ENCODE data around the gene SHKBP1. TPM values are rescaled to one million over a fixed set of nuclear protein-coding genes. Genes with fewer than 3 reads are reported as not detected.
"Not testable (repeated sequence)": the region's sequence is repeated elsewhere in the genome, so short reads cannot be mapped to it uniquely, and the experiment has no call there.

SHKBP1 gene
- polyA plus RNA-seq, 1 experiment, result 59.0 TPM

- Histone ChIP-seq H3K4me3 (ENCODE audit: low read depth, low read length) (no peak overlapping the region), H3K27me3 (ENCODE audit: control insufficient read depth, insufficient read depth, low read length) (no peaks in the 10 kb centered on the region), H3K36me3 (ENCODE audit: control insufficient read depth, insufficient read depth, low read length) (peaks cover 7% of the 10 kb centered on the region; the same call in 1 of the 2 replicates)
- CTCF ChIA-PET, result interaction anchor here (1.0 to 1.7 kb wide), 2 partner anchors 13 to 49 kb away, joined by 4 to 6 read pairs; no protein-coding TSS in a partner anchor
- TF ChIP-seq CTCF (IDR thresholded peaks at IDR 0.05; ENCODE audit: insufficient read depth, low read depth, low read length), result no peak
- DNase-seq (ENCODE audit: low read depth), result no peak
- POLR2A ChIA-PET, result no interaction called here
Measured at GRCh38 chr19:40589591-40590429, 13.1 kb downstream of the SHKBP1 start.

GRCh38 chr19:40590464-40591265 lies 14.0 kb downstream of the SHKBP1 start:
- POLR2A ChIA-PET, result no interaction called here
- CTCF ChIA-PET, result interaction anchor here (0.6 to 1.7 kb wide), 3 partner anchors 8 to 50 kb away, joined by 3 to 6 read pairs (median 4); no protein-coding TSS in a partner anchor
- TF ChIP-seq CTCF (IDR thresholded peaks at IDR 0.05; ENCODE audit: insufficient read depth, low read depth, low read length), result no peak
- Histone ChIP-seq H3K4me3 (ENCODE audit: low read depth, low read length) (no peak overlapping the region), H3K27me3 (ENCODE audit: control insufficient read depth, insufficient read depth, low read length) (no peaks in the 10 kb centered on the region), H3K36me3 (ENCODE audit: control insufficient read depth, insufficient read depth, low read length) (peaks cover 7% of the 10 kb centered on the region; the same call in 1 of the 2 replicates)
- no peak for DNase-seq (ENCODE audit: low read depth)

GRCh38 chr19:40591724-40592123 lies 15.1 kb downstream of the SHKBP1 start:
- DNase-seq (ENCODE audit: low read depth); POLR2A ChIA-PET; H3K27me3 ChIP-seq (ENCODE audit: control insufficient read depth, insufficient read depth, low read length); H3K4me3 ChIP-seq (ENCODE audit: low read depth, low read length); H3K36me3 ChIP-seq (ENCODE audit: control insufficient read depth, insufficient read depth, low read length): not testable (repeated sequence)
- CTCF ChIA-PET, result interaction anchor here (1.4 kb wide), 1 partner anchor 43 kb away, joined by 4 read pairs; no protein-coding TSS in a partner anchor

- H3K36me3 ChIP-seq (ENCODE audit: control insufficient read depth, insufficient read depth, low read length), result peaks cover 3% of the 10 kb centered on the region; the same call in 1 of the 2 replicates
- POLR2A ChIA-PET, result no interaction called here
- H3K4me3 ChIP-seq (ENCODE audit: low read depth, low read length), result no peak overlapping the region
- CTCF ChIA-PET, result interaction anchor here (1.4 kb wide), 1 partner anchor 43 kb away, joined by 4 read pairs; no protein-coding TSS in a partner anchor
- no peaks in the 10 kb centered on the region for H3K27me3 ChIP-seq (ENCODE audit: control insufficient read depth, insufficient read depth, low read length)
- no peak for DNase-seq (ENCODE audit: low read depth)
- TF ChIP-seq CTCF (IDR thresholded peaks at IDR 0.05; ENCODE audit: insufficient read depth, low read depth, low read length), result no peak
Measured at GRCh38 chr19:40592170-40592569, 15.5 kb downstream of the SHKBP1 start.

GRCh38 chr19:40594255-40594654 lies 17.6 kb downstream of the SHKBP1 start:
- ChIA-PET POLR2A (no interaction called here), CTCF (interaction anchor here (0.6 to 1.1 kb wide), 5 partner anchors 9 to 302 kb away, joined by 3 to 4 read pairs (median 3); no protein-coding TSS in a partner anchor)
- Histone ChIP-seq H3K36me3 (ENCODE audit: control insufficient read depth, insufficient read depth, low read length) (no peaks in the 10 kb centered on the region), H3K4me3 (ENCODE audit: low read depth, low read length) (no peak overlapping the region), H3K27me3 (ENCODE audit: control insufficient read depth, insufficient read depth, low read length) (no peaks in the 10 kb centered on the region)
- TF ChIP-seq CTCF (IDR thresholded peaks at IDR 0.05; ENCODE audit: insufficient read depth, low read depth, low read length), result no peak
- no peak for DNase-seq (ENCODE audit: low read depth)
